GM18519 (cell line): ENCODE results near the gene OR5K2.

ENCODE experiments used
- ATAC-seq: cut with Tn5 transposase; IDR thresholded peaks from one replicate; pipeline ENCODE4 v1.9.1; 2021; ENCODE audit warnings: mild to moderate bottlenecking, moderate library complexity; ENCODE audit not compliant: unreplicated experiment, low FRiP score

Gene OR5K2

DNA sequence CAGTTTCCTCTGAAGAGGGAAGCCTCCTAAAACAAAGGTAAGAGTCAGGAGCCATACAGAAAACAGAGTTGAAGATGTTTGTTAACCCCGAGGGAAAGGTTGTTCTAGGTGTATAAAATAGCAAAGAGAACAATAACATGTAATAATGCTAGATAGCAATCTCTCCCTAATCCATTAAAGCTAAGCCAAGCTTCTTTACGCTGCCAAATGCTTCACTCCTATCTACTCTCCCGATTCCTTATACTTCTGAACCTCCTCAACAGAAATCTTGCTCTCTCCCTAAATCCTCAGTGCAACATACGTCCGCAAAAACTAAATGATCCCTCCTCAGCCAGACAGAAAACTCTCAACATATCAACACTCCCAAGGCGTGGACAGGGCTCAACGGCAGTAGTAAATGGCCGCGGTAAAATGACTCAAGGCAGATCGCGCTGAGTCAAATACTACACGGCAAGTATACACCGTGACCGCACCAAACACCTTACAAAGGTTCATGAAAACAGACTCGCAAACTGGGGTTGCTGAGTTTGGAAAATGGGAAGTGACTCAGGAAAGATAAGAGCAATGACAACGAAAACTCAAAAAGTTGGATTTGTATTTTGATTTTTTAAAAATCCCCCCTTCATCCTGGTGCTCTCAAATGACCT is 24.5 kb downstream of the OR5K2 start:
- ATAC-seq: peak; percentile 29

DNA sequence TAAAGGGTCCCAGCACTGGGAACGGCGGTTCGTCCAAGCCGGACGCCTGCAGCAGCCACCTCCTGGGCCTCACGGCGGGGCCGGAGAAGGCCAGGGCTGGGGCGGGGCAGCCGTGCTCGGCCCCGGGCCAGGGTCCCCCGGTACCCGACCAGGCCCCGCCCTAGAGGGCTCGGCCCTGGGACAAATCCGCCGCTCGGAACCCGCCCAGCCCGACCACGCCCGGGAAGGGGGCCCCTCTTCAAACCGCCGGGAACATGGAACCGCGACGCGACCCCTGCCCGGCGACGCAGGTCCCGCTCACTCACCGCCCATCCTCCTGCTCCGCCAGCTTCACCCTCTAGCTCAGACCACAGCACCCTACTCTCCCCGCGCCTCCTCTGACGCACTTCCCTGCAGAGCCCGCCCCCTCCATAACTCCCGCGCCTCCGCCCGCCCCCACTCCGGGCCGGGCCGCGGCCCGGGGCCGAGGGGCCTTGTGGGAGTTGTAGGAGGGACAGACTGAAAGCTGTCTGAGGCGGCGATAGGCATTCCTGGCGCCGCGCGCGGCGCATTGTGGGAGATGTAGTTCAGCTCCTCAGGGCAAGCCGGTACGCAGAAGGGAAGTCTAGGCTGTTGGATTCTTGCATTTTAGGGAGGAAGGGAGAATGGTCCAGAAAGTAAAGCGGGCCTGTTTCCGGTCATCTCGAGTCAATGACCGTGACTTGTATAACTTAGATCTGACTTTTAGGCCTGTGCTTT is 25.2 kb downstream of the OR5K2 start, which contains the start of gene CLDND1:
Gene CLDND1 (minus strand): TSS at position 359 of the 738 bp plus-strand sequence. CDS start 1,478 bp downstream, outside the sequence.
- peak; percentile 69 for ATAC-seq

DNA sequence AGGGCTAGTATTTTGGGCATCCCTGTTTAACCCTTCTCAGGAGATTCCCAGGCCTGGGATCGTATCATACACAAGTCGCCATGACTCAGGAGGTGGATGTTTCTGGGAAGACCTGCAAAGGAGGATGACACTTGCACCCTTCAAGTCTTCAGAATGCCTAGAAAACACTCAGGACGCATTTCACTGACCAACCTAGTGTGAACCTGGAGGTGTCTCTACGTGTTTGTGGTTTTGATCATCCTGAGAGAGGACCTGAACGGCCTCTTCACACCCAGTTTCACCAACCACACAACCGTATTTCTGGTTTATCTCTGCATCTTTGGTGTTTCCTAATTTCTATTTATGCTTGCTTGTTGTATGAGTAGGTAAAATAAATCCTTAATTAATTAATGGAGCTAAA is 28.0 kb downstream of the OR5K2 start:
- no peak for ATAC-seq

DNA sequence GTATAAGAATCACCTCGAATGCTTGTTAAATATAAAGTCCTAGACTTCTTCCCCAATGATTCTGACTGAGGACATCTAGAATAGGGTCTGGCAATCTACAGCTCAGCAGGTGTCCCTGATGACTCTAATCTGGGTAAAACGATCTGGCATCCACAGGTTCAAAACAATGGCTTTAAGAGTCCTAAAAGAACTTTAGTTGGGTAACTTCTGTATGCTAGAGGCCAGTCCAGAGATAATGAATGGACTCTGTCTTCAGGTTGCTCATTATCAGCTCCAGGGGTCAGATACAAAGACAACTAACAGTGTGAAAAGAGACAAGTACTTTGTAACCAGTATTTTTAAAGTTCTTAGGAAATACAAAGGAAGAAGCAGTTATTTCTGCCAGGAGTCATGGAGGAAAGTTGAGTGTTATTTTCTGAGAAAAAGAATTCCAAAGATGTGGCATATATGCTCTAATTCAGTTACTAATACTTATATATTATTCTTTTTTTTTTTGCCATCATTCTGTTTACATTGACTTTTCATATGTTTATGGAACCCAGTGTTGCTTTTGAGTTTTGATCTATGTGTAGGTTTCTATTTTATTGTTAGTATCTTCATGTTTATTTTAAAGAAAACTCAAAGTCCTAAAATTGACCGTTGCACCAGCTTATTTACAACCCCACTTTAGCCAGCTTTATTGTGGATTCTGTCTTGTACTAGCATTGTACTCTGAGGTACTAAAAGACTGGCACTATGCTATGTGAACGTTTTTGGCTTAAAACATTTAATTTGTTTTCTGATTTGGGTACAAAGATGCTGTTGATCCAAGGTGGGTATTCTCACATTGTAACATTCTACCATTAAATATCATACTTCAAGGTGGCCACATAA is 31.2 kb downstream of the OR5K2 start:
- no peak for ATAC-seq

DNA sequence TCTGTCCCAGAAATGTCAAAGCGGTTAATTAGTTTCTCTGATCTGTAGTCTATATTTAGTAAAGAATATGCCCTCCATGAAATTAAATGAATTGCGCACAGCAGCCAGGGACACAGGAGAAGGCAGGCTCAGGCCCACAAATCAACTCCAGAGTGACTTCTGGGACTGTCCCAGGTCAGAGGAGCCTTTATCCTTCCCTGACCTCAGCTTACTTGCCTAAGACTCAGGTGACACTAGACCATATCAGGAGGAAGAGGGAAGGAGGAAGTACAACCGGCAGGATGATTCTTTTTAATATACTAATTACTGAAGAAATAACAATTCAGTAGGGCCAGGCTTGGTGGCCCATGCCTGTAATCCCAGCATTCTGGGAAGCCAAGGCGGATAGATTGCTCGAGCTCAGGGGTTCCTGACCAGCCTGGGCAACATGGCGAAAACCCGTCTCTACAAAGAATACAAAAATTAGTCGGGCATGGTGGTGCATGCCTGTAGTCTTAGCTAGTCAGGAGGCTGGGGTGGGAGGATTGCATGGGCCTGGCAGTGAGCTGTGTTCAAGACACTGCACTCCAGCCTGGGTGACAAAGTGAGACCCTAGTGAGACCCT is 32.5 kb downstream of the OR5K2 start:
- no peak for ATAC-seq

DNA sequence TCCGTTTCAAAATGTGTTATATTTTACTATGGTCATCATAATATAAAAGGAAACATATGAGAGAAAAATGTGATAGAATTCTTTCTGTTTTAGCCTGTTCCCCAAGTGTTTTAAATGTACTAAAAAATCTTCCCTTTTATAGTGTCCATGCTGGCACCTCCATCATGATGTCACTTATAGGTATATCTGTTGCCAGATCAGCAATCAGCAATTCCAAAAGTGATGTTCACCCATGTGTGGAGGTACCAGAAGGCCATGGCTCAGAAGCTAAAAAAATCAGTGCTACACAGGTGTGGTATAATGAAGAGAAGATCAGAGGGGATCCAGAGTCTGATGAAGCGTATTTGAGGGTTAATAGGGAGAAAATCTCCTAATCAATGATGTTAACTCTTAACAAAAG is 33.2 kb downstream of the OR5K2 start:
- ATAC-seq: no peak

DNA sequence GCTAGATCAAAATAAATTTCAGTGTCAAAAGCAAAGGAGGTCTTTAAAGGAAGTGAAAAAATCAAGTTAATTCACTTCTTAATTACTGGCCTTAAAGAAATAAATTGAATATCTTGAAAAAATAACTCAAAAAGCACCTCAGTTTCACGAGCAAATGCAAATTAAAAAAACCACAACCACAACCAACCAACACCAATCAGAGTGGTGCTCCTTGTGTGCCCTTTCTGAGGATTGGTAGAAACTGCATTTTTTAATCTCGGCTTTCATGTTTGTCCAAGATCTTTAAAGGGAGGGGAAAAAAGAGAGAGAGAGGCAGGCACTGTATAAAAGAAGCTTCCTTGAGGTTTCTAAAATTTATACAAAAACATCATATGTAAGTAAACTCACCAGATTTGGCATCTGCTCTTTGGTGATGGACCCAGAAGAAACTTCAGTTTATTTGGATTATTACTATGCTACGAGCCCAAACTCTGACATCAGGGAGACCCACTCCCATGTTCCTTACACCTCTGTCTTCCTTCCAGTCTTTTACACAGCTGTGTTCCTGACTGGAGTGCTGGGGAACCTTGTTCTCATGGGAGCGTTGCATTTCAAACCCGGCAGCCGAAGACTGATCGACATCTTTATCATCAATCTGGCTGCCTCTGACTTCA is 34.3 kb downstream of the OR5K2 start, which contains the start of gene GPR15:
Gene GPR15 (plus strand): TSS at position 357 of the 653 bp plus-strand sequence. CDS start 56 bp downstream, at position 413.
- peak; percentile 20 for ATAC-seq

DNA sequence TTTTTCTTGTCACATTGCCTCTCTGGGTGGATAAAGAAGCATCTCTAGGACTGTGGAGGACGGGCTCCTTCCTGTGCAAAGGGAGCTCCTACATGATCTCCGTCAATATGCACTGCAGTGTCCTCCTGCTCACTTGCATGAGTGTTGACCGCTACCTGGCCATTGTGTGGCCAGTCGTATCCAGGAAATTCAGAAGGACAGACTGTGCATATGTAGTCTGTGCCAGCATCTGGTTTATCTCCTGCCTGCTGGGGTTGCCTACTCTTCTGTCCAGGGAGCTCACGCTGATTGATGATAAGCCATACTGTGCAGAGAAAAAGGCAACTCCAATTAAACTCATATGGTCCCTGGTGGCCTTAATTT is 34.8 kb downstream of the OR5K2 start:
- no peak for ATAC-seq

DNA sequence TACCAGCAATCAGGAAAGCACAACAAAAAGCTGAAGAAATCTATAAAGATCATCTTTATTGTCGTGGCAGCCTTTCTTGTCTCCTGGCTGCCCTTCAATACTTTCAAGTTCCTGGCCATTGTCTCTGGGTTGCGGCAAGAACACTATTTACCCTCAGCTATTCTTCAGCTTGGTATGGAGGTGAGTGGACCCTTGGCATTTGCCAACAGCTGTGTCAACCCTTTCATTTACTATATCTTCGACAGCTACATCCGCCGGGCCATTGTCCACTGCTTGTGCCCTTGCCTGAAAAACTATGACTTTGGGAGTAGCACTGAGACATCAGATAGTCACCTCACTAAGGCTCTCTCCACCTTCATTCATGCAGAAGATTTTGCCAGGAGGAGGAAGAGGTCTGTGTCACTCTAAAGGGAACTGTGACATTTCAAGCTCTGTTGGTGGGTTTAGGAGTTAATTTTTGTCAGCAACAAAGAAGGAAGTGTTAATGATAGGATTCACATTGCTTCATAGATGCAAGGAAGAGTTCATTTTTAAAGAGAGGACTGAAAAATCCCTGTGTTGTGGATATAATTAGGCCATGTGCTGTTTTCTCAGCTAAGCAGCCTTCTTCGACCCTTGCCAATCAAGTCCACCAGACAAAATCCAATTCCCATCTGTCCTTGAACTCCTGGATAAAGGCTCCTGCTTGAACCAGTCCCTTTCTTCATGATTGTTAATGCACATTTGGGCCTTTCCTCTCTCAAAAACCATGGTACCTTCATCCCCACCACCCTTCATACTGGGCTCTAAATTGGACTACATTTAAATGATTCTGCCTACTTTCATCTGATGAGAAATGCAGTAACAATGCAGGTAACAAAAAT is 35.5 kb downstream of the OR5K2 start:
- ATAC-seq: no peak

DNA sequence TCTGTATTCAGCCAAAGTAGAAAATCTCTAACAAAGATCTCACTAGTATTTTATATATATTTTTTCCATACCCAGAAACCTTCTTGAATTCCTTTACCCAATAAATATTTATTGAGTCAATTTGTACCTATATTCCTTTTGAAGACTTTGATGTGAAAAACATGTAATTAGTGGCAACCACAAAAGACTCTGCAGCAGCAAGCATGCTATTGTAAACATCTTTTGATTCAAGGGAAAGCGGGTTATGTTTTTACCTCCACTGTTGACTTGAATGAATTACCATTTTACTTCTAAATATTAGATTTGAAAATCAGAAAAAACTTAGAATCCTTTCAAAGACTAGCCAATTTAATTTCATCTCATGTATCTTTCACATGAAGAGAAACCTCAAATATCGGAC is 36.7 kb downstream of the OR5K2 start:
- ATAC-seq: no peak

DNA sequence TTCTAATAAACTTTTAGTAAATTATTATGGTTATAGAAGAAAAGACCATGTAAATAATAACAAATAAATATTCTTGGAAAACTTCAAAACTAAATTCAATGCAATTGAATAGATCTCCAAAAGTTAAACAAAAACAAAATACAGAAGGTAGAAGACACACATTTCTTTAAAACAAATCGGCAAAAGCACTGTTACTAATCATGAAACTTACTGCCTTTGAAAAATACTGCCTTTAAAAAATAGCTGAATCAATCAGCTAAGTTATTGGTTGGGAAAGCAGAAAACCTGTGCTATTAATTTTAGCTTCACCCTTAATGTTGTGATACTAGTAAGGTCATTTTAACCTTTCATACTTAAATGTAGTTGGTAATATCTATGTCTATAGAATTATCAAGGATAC is 37.3 kb downstream of the OR5K2 start:
- no peak for ATAC-seq

DNA sequence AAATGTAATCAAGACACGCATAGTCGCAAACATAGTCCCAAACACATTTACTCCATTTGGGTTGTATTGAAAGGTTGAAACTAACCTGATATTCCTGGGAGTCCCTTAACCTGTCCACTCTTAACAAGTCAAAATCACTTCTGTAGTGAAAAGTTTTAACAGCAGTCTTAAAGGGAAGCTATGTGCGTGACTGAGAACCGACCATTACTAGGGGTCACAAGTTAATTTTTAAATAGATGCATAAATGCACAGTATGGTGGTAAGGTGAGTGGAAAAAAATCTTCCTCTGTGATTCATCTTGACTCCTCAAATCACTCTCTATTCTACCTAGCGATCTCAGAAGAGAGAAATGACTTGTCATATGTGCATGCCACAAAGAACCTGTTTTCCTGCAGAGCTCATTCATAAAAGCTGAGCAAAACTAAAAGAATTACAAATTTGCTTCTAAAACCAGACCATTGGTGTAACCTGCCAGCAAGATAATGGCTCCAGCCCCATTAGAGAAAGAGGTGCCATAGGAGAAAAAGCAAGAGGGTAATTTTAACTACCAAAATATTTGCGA is 39.1 kb downstream of the OR5K2 start:
- peak; percentile 79 for ATAC-seq

DNA sequence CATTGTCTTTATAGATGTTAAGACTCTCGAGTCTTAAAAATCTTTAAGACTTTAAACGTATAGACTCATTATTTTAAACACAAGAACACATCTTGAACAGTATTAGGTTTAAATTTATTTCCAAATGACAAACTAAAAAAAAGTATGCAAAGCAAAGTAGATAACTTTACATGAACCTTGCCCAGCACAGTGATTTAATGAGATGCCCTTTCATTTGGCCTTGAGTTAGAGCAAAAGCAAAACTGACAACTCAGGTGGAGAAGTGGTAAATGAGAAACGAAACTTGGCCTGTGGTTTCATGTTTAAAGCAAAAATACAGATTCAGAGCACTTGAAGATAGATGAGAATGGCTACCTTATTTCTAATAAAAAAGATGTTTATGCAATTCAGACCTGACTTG is 42.9 kb downstream of the OR5K2 start:
- ATAC-seq: peak; percentile 34

DNA sequence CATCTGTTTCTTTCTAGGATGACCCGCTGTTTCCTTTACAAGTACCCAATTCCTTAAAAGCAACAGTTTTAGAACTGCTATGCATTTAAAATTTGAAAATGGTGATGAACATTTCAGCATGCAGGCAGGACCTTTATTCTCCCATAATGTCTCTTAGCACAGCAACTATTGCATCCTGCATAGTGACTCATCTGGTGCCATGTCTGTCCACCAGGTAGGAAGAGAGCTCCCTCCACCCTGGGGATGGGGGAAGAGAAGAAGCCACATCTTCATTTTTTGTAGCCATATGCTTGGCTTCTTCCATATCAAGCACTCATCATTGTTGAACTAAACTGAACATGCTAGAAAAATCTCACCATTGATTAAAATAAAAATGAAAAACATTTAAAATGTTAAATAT is 44.2 kb downstream of the OR5K2 start:
- no peak for ATAC-seq

DNA sequence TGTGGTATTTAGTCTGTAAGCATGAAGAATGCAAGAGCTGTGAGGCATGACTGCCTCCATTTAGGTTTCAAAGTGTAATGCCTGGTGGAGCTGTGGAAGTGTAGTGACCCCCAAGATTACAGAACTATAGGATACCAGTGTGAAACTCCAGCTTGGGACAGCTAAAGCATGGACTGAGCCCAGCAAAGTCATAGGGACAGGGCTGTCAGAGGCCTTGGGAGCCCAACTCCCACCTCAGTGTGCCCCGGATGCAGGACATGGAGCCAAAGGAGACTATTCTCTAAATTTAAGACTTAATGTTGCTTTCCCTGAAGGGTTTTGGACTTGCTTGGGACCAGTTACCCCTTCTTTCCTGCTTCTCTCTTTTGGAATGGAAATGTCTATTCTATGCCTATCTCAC is 45.1 kb downstream of the OR5K2 start:
- ATAC-seq: no peak

DNA sequence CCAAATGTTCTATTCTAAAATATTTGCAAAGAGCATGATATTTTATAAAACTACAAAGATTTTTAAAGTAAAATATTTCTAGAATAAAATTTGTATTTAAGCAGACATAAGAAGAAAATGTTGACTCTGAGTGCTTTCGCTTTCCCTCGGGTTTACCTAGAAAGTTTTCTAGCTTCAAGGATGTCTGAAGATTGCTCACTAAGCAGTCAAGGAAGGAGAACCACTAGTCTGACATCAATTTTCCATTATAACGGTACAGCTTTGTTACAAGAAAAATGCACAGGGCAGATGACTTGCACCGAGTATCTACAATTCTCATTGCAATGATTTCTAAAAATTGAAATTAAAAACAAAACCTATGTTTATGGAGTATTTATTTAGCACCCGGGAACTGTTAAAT is 48.5 kb downstream of the OR5K2 start:
- ATAC-seq: peak; percentile 38
